Measurements from ENCODE around the gene TRABD. TPM values are rescaled to one million over a fixed set of nuclear protein-coding genes. Genes with fewer than 3 reads are reported as not detected.

The TRABD gene
- total RNA-seq, 4 donors from 2014 or later = 18.3 to 43.1 (median 28.4) TPM

DNA sequence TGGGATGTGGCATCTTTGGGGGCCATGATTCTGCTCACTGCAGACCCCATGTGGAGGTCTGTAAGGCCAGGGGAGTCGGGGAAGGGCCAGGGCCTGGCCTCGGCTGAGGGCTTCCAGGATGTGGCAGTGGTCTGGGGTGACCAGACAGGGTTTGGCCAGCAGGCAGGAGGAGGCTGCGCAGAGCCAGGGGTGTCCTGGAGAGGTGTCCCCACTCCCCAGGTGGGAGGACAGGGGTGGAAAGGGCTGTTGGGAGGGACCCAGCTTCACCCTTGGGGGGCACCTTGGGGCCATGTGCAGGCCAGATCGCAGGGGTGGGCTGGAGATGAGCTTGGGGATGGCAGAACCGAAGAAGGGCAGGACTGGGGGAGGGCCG, 11.7 kb upstream of the TRABD start:
- DNase-seq (ENCODE audit: low spot score) (no peak), ATAC-seq (ENCODE audit: low FRiP score) (no peak)
- TF ChIP-seq, protein P1, sequence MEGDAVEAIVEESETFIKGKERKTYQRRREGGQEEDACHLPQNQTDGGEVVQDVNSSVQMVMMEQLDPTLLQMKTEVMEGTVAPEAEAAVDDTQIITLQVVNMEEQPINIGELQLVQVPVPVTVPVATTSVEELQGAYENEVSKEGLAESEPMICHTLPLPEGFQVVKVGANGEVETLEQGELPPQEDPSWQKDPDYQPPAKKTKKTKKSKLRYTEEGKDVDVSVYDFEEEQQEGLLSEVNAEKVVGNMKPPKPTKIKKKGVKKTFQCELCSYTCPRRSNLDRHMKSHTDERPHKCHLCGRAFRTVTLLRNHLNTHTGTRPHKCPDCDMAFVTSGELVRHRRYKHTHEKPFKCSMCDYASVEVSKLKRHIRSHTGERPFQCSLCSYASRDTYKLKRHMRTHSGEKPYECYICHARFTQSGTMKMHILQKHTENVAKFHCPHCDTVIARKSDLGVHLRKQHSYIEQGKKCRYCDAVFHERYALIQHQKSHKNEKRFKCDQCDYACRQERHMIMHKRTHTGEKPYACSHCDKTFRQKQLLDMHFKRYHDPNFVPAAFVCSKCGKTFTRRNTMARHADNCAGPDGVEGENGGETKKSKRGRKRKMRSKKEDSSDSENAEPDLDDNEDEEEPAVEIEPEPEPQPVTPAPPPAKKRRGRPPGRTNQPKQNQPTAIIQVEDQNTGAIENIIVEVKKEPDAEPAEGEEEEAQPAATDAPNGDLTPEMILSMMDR (IDR thresholded peaks at IDR 0.05) = no peak

DNA sequence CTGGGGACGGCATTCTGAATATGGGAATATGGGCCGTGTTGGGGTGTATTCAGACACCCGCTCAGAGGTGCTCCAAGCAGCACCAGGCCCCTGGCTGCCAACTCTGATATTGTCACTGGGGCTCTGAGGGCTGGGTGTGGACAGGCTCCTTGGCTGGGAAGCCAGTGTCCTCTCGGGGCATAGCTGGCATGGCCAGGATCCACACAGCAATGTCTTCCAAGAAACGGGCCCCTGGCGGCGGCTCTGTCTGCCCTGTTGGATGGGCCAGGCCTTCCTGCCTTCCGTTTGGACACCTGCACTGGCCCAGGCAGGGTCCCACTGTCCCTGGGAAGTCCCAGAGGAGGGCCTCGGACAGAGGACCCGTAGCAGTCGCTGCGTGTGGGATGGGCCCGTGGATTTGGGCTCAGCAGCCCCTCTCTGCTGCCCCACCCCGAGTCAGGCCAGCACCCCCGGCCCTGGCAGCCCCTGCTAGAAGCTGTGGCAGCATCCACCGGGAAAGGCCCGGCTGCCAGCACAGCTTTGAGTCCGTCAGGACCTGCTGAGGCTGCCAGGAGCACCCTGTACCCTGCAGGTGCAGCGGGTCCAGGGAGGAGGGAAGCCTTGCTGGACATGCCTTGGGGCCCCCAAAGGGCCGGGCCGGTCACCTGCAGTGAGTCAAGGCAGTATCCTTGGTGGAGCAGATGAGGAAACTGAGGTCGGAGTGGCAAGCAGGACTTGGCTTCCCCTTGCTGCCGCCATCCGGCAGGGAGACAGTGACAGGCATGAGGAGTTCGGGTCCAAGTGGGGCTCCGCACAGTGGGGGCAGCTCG, 11.1 kb upstream of the TRABD start:
- ATAC-seq (ENCODE audit: low FRiP score) = no peak
- TF ChIP-seq, protein P1 (IDR thresholded peaks at IDR 0.05) = no peak
- no peak for DNase-seq (ENCODE audit: low spot score)

DNA sequence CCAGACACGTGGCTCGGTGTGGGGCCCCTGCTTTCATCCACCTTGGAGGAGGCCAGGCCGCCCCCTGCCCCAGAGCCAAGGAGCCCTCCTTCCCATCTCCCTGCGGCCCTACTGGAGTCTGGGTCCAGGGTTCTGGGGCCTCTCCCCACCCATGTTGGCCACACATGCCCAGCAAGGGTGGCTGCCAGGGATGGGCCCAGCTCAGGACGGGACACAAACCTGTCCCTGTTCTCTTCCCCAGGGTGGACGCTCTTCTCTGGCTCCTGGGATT, 10.6 kb upstream of the TRABD start:
- ATAC-seq (ENCODE audit: low FRiP score) = no peak
- DNase-seq (ENCODE audit: low spot score) = no peak
- TF ChIP-seq, protein P1 (IDR thresholded peaks at IDR 0.05) = no peak

DNA sequence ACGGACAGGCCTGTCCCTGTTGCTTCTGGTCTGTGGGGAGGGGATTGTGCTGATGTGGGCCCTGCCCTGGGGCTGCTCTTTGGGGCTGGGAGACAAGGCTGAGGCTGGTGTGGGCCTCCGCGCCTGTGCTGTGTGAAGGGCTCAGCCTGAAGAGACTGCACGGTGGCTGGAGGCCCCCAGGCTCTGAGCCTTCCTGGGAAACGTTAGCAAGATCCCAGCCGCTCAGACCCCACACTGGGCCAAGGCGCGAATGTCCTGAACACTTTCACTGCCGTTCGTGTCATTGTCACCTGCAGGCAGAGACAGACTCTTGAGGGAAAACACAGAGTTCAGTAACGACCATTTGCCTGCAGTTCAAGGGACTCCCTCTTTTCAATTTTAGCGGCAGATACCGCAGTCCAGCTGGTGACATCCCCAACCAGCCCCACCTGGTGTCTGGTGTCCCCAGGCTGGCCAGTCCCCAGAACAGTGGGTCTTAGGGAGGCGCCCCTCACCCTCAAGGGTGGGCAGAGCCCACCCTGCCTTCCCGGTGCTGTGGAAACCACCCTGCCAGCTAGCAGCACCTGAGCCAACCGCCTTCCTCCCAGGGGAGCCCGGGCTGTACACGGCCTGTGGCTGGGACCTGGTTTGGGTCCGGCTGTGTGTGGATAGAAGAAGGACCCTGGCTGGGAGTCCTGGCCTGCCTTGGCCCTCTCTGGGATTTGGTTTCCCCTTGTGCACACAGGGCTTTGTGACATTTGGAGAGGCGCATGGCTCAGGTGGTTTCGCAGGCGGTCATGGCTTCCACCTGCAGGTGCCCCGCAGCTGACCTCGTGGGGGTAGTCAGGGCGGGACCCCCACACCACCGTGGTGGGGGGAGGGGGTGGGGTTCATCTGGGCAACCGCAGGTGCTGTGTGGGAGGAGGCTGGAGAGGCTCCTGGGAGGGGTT, 9.5 kb upstream of the TRABD start:
- TF ChIP-seq, protein P1 (IDR thresholded peaks at IDR 0.05) = no peak
- ATAC-seq (ENCODE audit: low FRiP score) (no peak), DNase-seq (ENCODE audit: low spot score) (no peak)

DNA sequence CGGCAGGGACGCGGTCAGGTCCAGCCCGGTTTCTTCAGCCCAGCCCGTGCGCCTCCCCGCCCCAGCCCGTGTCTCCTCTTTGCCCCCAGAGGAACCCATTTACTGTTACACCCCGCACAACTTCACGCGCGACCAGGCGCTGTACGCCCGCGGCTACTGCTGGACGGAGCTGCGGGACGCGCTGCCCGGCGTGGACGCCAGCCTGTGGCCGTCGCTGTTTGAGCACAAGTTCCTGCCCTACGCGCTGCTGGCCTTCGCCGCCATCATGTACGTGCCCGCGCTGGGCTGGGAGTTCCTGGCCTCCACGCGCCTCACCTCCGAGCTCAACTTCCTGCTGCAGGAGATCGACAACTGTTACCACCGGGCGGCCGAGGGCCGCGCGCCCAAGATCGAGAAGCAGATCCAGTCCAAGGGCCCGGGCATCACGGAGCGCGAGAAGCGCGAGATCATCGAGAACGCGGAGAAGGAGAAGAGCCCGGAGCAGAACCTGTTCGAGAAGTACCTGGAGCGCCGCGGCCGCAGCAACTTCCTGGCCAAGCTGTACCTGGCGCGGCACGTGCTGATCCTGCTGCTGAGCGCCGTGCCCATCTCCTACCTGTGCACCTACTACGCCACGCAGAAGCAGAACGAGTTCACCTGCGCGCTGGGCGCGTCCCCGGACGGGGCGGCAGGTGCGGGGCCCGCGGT, 8.7 kb upstream of the TRABD start:
- DNase-seq (ENCODE audit: low spot score) = no peak
- TF ChIP-seq, protein P1 (IDR thresholded peaks at IDR 0.05) = no peak

DNA sequence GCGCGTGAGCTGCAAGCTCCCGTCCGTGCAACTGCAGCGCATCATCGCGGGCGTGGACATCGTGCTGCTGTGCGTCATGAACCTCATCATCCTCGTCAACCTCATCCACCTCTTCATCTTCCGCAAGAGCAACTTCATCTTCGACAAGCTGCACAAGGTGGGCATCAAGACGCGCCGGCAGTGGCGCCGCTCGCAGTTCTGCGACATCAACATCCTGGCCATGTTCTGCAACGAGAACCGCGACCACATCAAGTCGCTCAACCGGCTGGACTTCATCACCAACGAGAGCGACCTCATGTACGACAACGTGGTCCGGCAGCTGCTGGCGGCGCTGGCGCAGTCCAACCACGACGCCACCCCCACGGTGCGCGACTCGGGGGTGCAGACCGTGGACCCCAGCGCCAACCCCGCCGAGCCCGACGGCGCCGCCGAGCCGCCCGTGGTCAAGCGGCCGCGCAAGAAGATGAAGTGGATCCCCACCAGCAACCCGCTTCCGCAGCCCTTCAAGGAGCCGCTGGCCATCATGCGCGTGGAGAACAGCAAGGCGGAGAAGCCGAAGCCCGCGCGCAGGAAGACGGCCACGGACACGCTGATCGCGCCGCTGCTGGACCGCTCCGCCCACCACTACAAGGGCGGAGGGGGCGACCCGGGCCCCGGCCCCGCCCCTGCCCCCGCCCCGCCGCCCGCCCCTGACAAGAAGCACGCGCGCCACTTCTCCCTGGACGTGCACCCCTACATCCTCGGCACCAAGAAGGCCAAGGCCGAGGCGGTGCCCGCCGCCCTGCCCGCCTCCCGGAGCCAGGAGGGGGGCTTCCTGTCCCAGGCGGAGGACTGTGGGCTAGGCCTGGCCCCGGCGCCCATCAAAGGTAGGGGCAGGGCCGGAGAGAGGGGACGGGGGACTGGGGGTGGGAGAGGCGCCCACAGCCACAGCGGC, 7.9 kb upstream of the TRABD start:
- no peak for DNase-seq (ENCODE audit: low spot score)
- no peak for ATAC-seq (ENCODE audit: low FRiP score)
- TF ChIP-seq, protein P1 (IDR thresholded peaks at IDR 0.05) = no peak

More for the DNA sequence above, 8.7 kb upstream of the TRABD start:
- ATAC-seq (ENCODE audit: low FRiP score) = no peak

Data from omental fat pad (tissue), 4 donors.